Naive thymus-derived CD4-positive, alpha-beta T cell (primary cell): ENCODE results near the gene TMX2. TPM values are rescaled to one million over a fixed set of nuclear protein-coding genes. Genes with fewer than 3 reads are reported as not detected.

ENCODE experiments used
- ATAC-seq: fragments of 150-1000 bp; cut with Tn5 transposase; 2 replicates; pipeline ENCODE4 v1.10.0; 2021; ENCODE audit warnings: mild to moderate bottlenecking, moderate library complexity
- CTCF ChIA-PET: fragments of 350-600 bp; sonication (Branson Sonifier 250); formaldehyde crosslinking; loops from one replicate; lab custom pipeline; 2021; ENCODE audit warnings: antibody characterized with exemption; lab: Charles Lee
- POLR2A ChIA-PET: fragments of 350-600 bp; sonication (Branson Sonifier 250); formaldehyde crosslinking; loops from one replicate; lab custom pipeline; 2021; ENCODE audit warnings: antibody characterized with exemption, inconsistent platforms; lab: Charles Lee
- DNase-seq, 9 donors: peaks; one replicate each; pipeline versions ENCODE4 v3.0.0 to v3.0.0-alpha.2; 2020 to 2022; ENCODE audit warnings: mixed read lengths in 1 of 9
- H3K27ac ChIP-seq: one replicate; pipeline ENCODE4 v1.7.0; 2013; ENCODE audit warnings: mild to moderate bottlenecking, low read depth, low read length, moderate library complexity
- H3K27me3 ChIP-seq, 2 donors: one replicate each; pipeline ENCODE4 v1.7.0; 2013; ENCODE audit warnings: low read length in 2 of 2, mild to moderate bottlenecking in 2 of 2, moderate library complexity in 2 of 2; ENCODE audit not compliant: control insufficient read depth in 2 of 2, insufficient read depth in 2 of 2
- H3K36me3 ChIP-seq, 3 experiments: 1 replicate in 2 of 3; 2 replicates in 1 of 3; pipeline ENCODE4 v1.7.0; 2013; ENCODE audit warnings: low read length in 3 of 3, mild to moderate bottlenecking in 3 of 3, moderate library complexity in 1 of 3; ENCODE audit not compliant: insufficient read depth in 3 of 3, control insufficient read depth in 2 of 3
- H3K4me1 ChIP-seq, 2 donors: one replicate each; pipeline ENCODE4 v1.7.0; 2013; ENCODE audit warnings: low read length in 2 of 2, mild to moderate bottlenecking in 2 of 2, moderate library complexity in 1 of 2; ENCODE audit not compliant: control insufficient read depth in 2 of 2, insufficient read depth in 2 of 2
- H3K4me3 ChIP-seq: 2 replicates; pipeline ENCODE4 v1.7.0; 2013; ENCODE audit warnings: mild to moderate bottlenecking, low read length
- H3K9me3 ChIP-seq, 3 experiments: 1 replicate in 2 of 3; 2 replicates in 1 of 3; pipeline ENCODE4 v1.7.0; 2013; ENCODE audit warnings: low read length in 3 of 3; ENCODE audit not compliant: control insufficient read depth in 2 of 3
- H3K27ac Mint-ChIP-seq, 9 donors: one replicate each; pipeline ENCODE4 v1.8.0; 2020 to 2022; ENCODE audit warnings: mixed read lengths in 9 of 9, mild to moderate bottlenecking in 8 of 9, moderate library complexity in 5 of 9, inconsistent platforms in 2 of 9
- H3K27me3 Mint-ChIP-seq, 5 donors: one replicate each; pipeline ENCODE4 v1.8.0; 2021 to 2022; ENCODE audit warnings: mixed read lengths in 5 of 5, mild to moderate bottlenecking in 1 of 5
- H3K36me3 Mint-ChIP-seq, 5 donors: one replicate each; pipeline ENCODE4 v1.8.0; 2020 to 2022; ENCODE audit warnings: mixed read lengths in 5 of 5, mild to moderate bottlenecking in 3 of 5, inconsistent platforms in 1 of 5
- H3K4me1 Mint-ChIP-seq, 7 donors: one replicate each; pipeline ENCODE4 v1.8.0; 2020 to 2022; ENCODE audit warnings: mixed read lengths in 7 of 7, mild to moderate bottlenecking in 3 of 7, inconsistent platforms in 1 of 7
- H3K4me3 Mint-ChIP-seq, 10 donors: one replicate each; pipeline ENCODE4 v1.8.0; 2020 to 2022; ENCODE audit warnings: mild to moderate bottlenecking in 10 of 10, mixed read lengths in 10 of 10, moderate library complexity in 6 of 10, inconsistent platforms in 2 of 10
- H3K9me3 Mint-ChIP-seq, 11 donors: one replicate each; pipeline ENCODE4 v1.8.0; 2020 to 2022; ENCODE audit warnings: mixed read lengths in 11 of 11, mild to moderate bottlenecking in 4 of 11, inconsistent platforms in 1 of 11, moderate library complexity in 1 of 11
- intact Hi-C, 2 donors: fragments of 100-400 bp; cut with micrococcal nuclease; formaldehyde crosslinking; loops; one replicate each; pipeline ENCODE4 v1.15.1; 2023
- polyA plus RNA-seq, 2 donors: library from polyadenylated mRNA; unstranded; fragments of 300-500 nt; fragmentation: Illumina TruSeq; gene quantifications; one replicate each; pipeline ENCODE4 v1.2.3, GENCODE V29; 2021
- total RNA-seq, 6 experiments: library from RNA in 5 of 6; stranded (reverse) in 5 of 6; gene quantifications; 1 replicate in 5 of 6; 2 replicates in 1 of 6; pipeline ENCODE4 v1.2.3 and lab custom pipeline; 2021 to 2026

Gene TMX2
- total and polyA plus RNA-seq, 7 experiments from 2014 or later = 43.0 to 91.2 (median 66.9) TPM

GRCh38 chr11:57668434-57668782 lies 44.0 kb upstream of the TMX2 start:
- peaks cover 0 to 13% (median 0%) of the 10 kb centered on the region in 11 donors for H3K9me3 Mint-ChIP-seq

GRCh38 chr11:57674251-57674650 lies 38.1 kb upstream of the TMX2 start:
- no peaks in the 10 kb centered on the region for H3K27me3 Mint-ChIP-seq
- H3K9me3 Mint-ChIP-seq = no peaks in the 10 kb centered on the region
- H3K27me3 ChIP-seq = no peaks in the 10 kb centered on the region
- DNase-seq = no peak
- ChIA-PET POLR2A (interaction anchor here (1.9 kb wide), 1 partner anchor 38 kb away, joined by 4 read pairs; the partner anchor contains the start of genes MED19 and TMX2), CTCF (interaction anchor here (1.3 kb wide), 1 partner anchor 30 kb away, joined by 3 read pairs; no protein-coding TSS in a partner anchor)
- no peaks in the 10 kb centered on the region for H3K9me3 ChIP-seq
- ATAC-seq = no peak
- H3K27ac ChIP-seq = peak overlapping the region; percentile 2
- peak overlapping the region in 6 of 9 donors; percentile 6 to 99 (median 46) for H3K27ac Mint-ChIP-seq
- peaks cover 28 to 46% of the 10 kb centered on the region in 2 donors for H3K4me1 ChIP-seq
- H3K4me3 Mint-ChIP-seq = peak overlapping the region in 8 of 10 donors; percentile 2 to 84 (median 48)
- intact Hi-C loops = no loop called here
- no peak overlapping the region for H3K4me3 ChIP-seq
- H3K36me3 ChIP-seq = peaks cover 6 to 51% (median 17%) of the 10 kb centered on the region in 3 experiments
- peaks cover 46 to 90% (median 83%) of the 10 kb centered on the region in 7 donors for H3K4me1 Mint-ChIP-seq
- peaks cover 8 to 32% (median 20%) of the 10 kb centered on the region in 5 donors for H3K36me3 Mint-ChIP-seq

More at GRCh38 chr11:57668434-57668782, 44.0 kb upstream of the TMX2 start:
- Mint-ChIP-seq H3K27ac (peak overlapping the region; percentile 93 to 100 (median 98)), H3K36me3 (peaks cover 7 to 16% (median 9%) of the 10 kb centered on the region in 5 donors), H3K4me3 (peak overlapping the region; percentile 84 to 100 (median 91)), H3K27me3 (no peaks in the 10 kb centered on the region), H3K4me1 (peaks cover 40 to 67% (median 55%) of the 10 kb centered on the region in 7 donors)
- CTCF ChIA-PET = no interaction called here
- intact Hi-C loops = loop anchor here (1.0 to 5.0 kb wide), 3 partner anchors 132 to 1949 kb away; partner anchors contain the start of gene OSBP (in 1 of the 2)
- Histone ChIP-seq H3K27me3 (no peaks in the 10 kb centered on the region), H3K27ac (peak overlapping the region; percentile 97), H3K36me3 (peaks cover 0 to 17% (median 14%) of the 10 kb centered on the region in 3 experiments), H3K9me3 (no peaks in the 10 kb centered on the region), H3K4me3 (peak overlapping the region; percentile 87), H3K4me1 (peaks cover 25 to 33% of the 10 kb centered on the region in 2 donors)
- DNase-seq (peak in 5 of 9 donors; percentile 39 to 45 (median 42)), ATAC-seq (no peak)
- POLR2A ChIA-PET = interaction anchor here (0.8 to 2.0 kb wide), 5 partner anchors 9 to 73 kb away, joined by 3 to 9 read pairs (median 5); partner anchors contain the start of genes SELENOH and YPEL4

GRCh38 chr11:57675176-57675941 lies 37.0 kb upstream of the TMX2 start:
- ChIA-PET POLR2A (interaction anchor here (1.3 to 1.9 kb wide), 2 partner anchors 23 to 37 kb away, joined by 3 to 4 read pairs; partner anchors contain the start of genes MED19 and TMX2), CTCF (interaction anchor here (0.8 to 1.0 kb wide), 2 partner anchors 27 to 125 kb away, joined by 3 to 4 read pairs; no protein-coding TSS in a partner anchor)
- peaks cover 40 to 90% (median 84%) of the 10 kb centered on the region in 7 donors for H3K4me1 Mint-ChIP-seq
- no peaks in the 10 kb centered on the region for H3K9me3 ChIP-seq
- H3K9me3 Mint-ChIP-seq = no peaks in the 10 kb centered on the region
- peaks cover 19 to 46% of the 10 kb centered on the region in 2 donors for H3K4me1 ChIP-seq
- peak overlapping the region in 6 of 9 donors; percentile 24 to 74 (median 62) for H3K27ac Mint-ChIP-seq
- DNase-seq (no peak), ATAC-seq (no peak)
- no peaks in the 10 kb centered on the region for H3K27me3 ChIP-seq
- peaks cover 6 to 59% (median 17%) of the 10 kb centered on the region in 3 experiments for H3K36me3 ChIP-seq
- peak overlapping the region; percentile 24 for H3K27ac ChIP-seq
- peaks cover 8 to 32% (median 20%) of the 10 kb centered on the region in 5 donors for H3K36me3 Mint-ChIP-seq
- H3K4me3 ChIP-seq = no peak overlapping the region
- no peaks in the 10 kb centered on the region for H3K27me3 Mint-ChIP-seq
- H3K4me3 Mint-ChIP-seq = peak overlapping the region in 7 of 10 donors; percentile 13 to 84 (median 58)
- intact Hi-C loops = no loop called here

GRCh38 chr11:57679396-57679795 lies 33.0 kb upstream of the TMX2 start:
- Mint-ChIP-seq H3K27me3 (no peaks in the 10 kb centered on the region), H3K9me3 (no peaks in the 10 kb centered on the region), H3K36me3 (peaks cover 5 to 31% (median 26%) of the 10 kb centered on the region in 5 donors), H3K4me1 (peaks cover 36 to 80% (median 68%) of the 10 kb centered on the region in 7 donors), H3K4me3 (no peak overlapping the region), H3K27ac (no peak overlapping the region)
- intact Hi-C loops = no loop called here
- Histone ChIP-seq H3K27me3 (no peaks in the 10 kb centered on the region), H3K36me3 (peaks cover 3 to 66% (median 10%) of the 10 kb centered on the region in 3 experiments), H3K9me3 (no peaks in the 10 kb centered on the region), H3K27ac (no peak overlapping the region), H3K4me1 (peaks cover 11 to 40% of the 10 kb centered on the region in 2 donors), H3K4me3 (no peak overlapping the region)
- ATAC-seq = no peak
- ChIA-PET CTCF (interaction anchor here (0.6 kb wide), 1 partner anchor 41 kb away, joined by 3 read pairs; no protein-coding TSS in a partner anchor), POLR2A (no interaction called here)
- DNase-seq = no peak

- H3K27ac ChIP-seq = no peak overlapping the region
- H3K27me3 ChIP-seq = no peaks in the 10 kb centered on the region
- no peak overlapping the region for H3K4me3 ChIP-seq
- peak overlapping the region in 8 of 9 donors; percentile 36 to 76 (median 46) for H3K27ac Mint-ChIP-seq
- H3K4me1 Mint-ChIP-seq = peaks cover 34 to 69% (median 57%) of the 10 kb centered on the region in 7 donors
- no peak for DNase-seq
- POLR2A ChIA-PET = interaction anchor here (0.9 kb wide), 1 partner anchor 13 kb away, joined by 3 read pairs; no protein-coding TSS in a partner anchor
- peaks cover 5 to 36% of the 10 kb centered on the region in 2 donors for H3K4me1 ChIP-seq
- no peaks in the 10 kb centered on the region for H3K27me3 Mint-ChIP-seq
- H3K36me3 ChIP-seq = peaks cover 0 to 66% (median 13%) of the 10 kb centered on the region in 3 experiments
- CTCF ChIA-PET = interaction anchor here (0.7 kb wide), 1 partner anchor 188 kb away, joined by 4 read pairs; no protein-coding TSS in a partner anchor
- ATAC-seq = no peak
- no peaks in the 10 kb centered on the region for H3K9me3 Mint-ChIP-seq
- H3K4me3 Mint-ChIP-seq = peak overlapping the region in 7 of 10 donors; percentile 8 to 54 (median 26)
- intact Hi-C loops = no loop called here
- no peaks in the 10 kb centered on the region for H3K9me3 ChIP-seq
- H3K36me3 Mint-ChIP-seq = peaks cover 4 to 28% (median 27%) of the 10 kb centered on the region in 5 donors
Measured at GRCh38 chr11:57680552-57680874, 31.9 kb upstream of the TMX2 start.

GRCh38 chr11:57681168-57681567 lies 31.2 kb upstream of the TMX2 start:
- no peaks in the 10 kb centered on the region for H3K9me3 Mint-ChIP-seq
- Histone ChIP-seq H3K4me1 (peaks cover 4 to 31% of the 10 kb centered on the region in 2 donors), H3K4me3 (no peak overlapping the region), H3K27ac (no peak overlapping the region), H3K36me3 (peaks cover 0 to 67% (median 13%) of the 10 kb centered on the region in 3 experiments), H3K27me3 (no peaks in the 10 kb centered on the region), H3K9me3 (no peaks in the 10 kb centered on the region)
- intact Hi-C loops = no loop called here
- ATAC-seq (no peak), DNase-seq (no peak)
- peaks cover 4 to 27% (median 26%) of the 10 kb centered on the region in 5 donors for H3K36me3 Mint-ChIP-seq
- H3K27me3 Mint-ChIP-seq = no peaks in the 10 kb centered on the region
- peak overlapping the region in 4 of 10 donors; percentile 10 to 54 (median 36) for H3K4me3 Mint-ChIP-seq
- peaks cover 28 to 62% (median 50%) of the 10 kb centered on the region in 7 donors for H3K4me1 Mint-ChIP-seq
- ChIA-PET CTCF (interaction anchor here (0.7 to 0.9 kb wide), 2 partner anchors 11 to 188 kb away, joined by 3 to 4 read pairs; no protein-coding TSS in a partner anchor), POLR2A (interaction anchor here (0.9 kb wide), 1 partner anchor 12 kb away, joined by 3 read pairs; no protein-coding TSS in a partner anchor)
- peak overlapping the region in 7 of 9 donors; percentile 14 to 76 (median 59) for H3K27ac Mint-ChIP-seq
